HG03442 (cell line): ENCODE data around the gene PLEKHJ1.

ENCODE experiments used
- ATAC-seq: cut with Tn5 transposase; IDR thresholded peaks from one replicate; pipeline ENCODE4 v1.9.1; 2021; ENCODE audit warnings: mild to moderate bottlenecking, moderate library complexity; ENCODE audit not compliant: unreplicated experiment

PLEKHJ1 gene

GRCh38 chr19:2270157-2270422, 34.0 kb upstream of the PLEKHJ1 start:
- ATAC-seq = no peak

GRCh38 chr19:2269244-2270156, 33.4 kb upstream of the PLEKHJ1 start:
- ATAC-seq = peak; percentile 45

- ATAC-seq = no peak
Observed at GRCh38 chr19:2268861-2269243, 32.7 kb upstream of the PLEKHJ1 start.

GRCh38 chr19:2268480-2268830, 32.3 kb upstream of the PLEKHJ1 start:
- no peak for ATAC-seq

- ATAC-seq = peak; percentile 27
Observed at GRCh38 chr19:2266183-2266993, 30.3 kb upstream of the PLEKHJ1 start.

- ATAC-seq = no peak
Observed at GRCh38 chr19:2261438-2262172, 25.5 kb upstream of the PLEKHJ1 start.

GRCh38 chr19:2260341-2260805, 24.2 kb upstream of the PLEKHJ1 start:
- ATAC-seq = no peak

GRCh38 chr19:2259336-2259735, 23.2 kb upstream of the PLEKHJ1 start:
- ATAC-seq = no peak

- no peak for ATAC-seq
Observed at GRCh38 chr19:2255982-2256685, 20.0 kb upstream of the PLEKHJ1 start, which contains the start of gene JSRP1. TSS of gene JSRP1 (minus strand) at chr19:2256417. CDS start at chr19:2255314, 1,103 bp downstream.

GRCh38 chr19:2255112-2255845, 19.1 kb upstream of the PLEKHJ1 start:
- no peak for ATAC-seq

- no peak for ATAC-seq
Observed at GRCh38 chr19:2254064-2254872, 18.1 kb upstream of the PLEKHJ1 start.

GRCh38 chr19:2253106-2254063, 17.3 kb upstream of the PLEKHJ1 start:
- ATAC-seq = no peak

GRCh38 chr19:2252797-2253105, 16.6 kb upstream of the PLEKHJ1 start:
- no peak for ATAC-seq

GRCh38 chr19:2252055-2252796, 16.1 kb upstream of the PLEKHJ1 start:
- no peak for ATAC-seq

GRCh38 chr19:2251106-2252054, 15.3 kb upstream of the PLEKHJ1 start:
- no peak for ATAC-seq

GRCh38 chr19:2250766-2251105, 14.6 kb upstream of the PLEKHJ1 start:
- ATAC-seq = no peak
